ENCODE measurements around the gene ATP6V0B. TPM values are rescaled to one million over a fixed set of nuclear protein-coding genes. Genes with fewer than 3 reads are reported as not detected.

ATP6V0B gene
- total and polyA plus RNA-seq, 2 of the 8 experiments (the other 6 are each of a cell fraction or from before 2014, with no cell fraction given) = 105 to 308 TPM

- 0 out of 4 replicates have a peak, but pooled peaks of 1 of the 2 experiments have one; percentile 34 for TF ChIP-seq SIN3A (conservative IDR thresholded peaks at IDR 0.05 in 1 of 2, IDR thresholded peaks at IDR 0.05 in 1 of 2; ENCODE audit: low read depth in 1 of 2, low read length in 2 of 2)
- no peak for TF ChIP-seq KDM4A (IDR thresholded peaks at IDR 0.05; ENCODE audit: low read depth, low read length, severe bottlenecking)
- no peak for TF ChIP-seq ATF2 (IDR thresholded peaks at IDR 0.05; ENCODE audit: low read length)
- TF ChIP-seq TCF12 (IDR thresholded peaks at IDR 0.05; ENCODE audit: low read depth, low read length) = no peak
- no peak for TF ChIP-seq POU5F1 (IDR thresholded peaks at IDR 0.05; ENCODE audit: low read depth, low read length)
- no peak for TF ChIP-seq BRCA1 (IDR thresholded peaks at IDR 0.05; ENCODE audit: low read depth, low read length)
- no peak for TF ChIP-seq SIRT6 (IDR thresholded peaks at IDR 0.05; ENCODE audit: low read length)
- TF ChIP-seq HDAC2 (IDR thresholded peaks at IDR 0.05; ENCODE audit: borderline replicate concordance in 1 of 2, low read depth in 2 of 2, low read length in 2 of 2) = no peak
- TF ChIP-seq CEBPB (IDR thresholded peaks at IDR 0.05; ENCODE audit: low read depth, low read length) = no peak
- no peak for TF ChIP-seq GTF2F1 (IDR thresholded peaks at IDR 0.05; ENCODE audit: borderline replicate concordance, low read depth, low read length)
- TF ChIP-seq TBP (IDR thresholded peaks at IDR 0.05; ENCODE audit: low read depth, low read length) = 0 out of 2 replicates have a peak, but pooled peaks have one; percentile 18
- no peak for TF ChIP-seq SUZ12 (IDR thresholded peaks at IDR 0.05; ENCODE audit: low read length)
- TF ChIP-seq CTCF (IDR thresholded peaks at IDR 0.05; ENCODE audit: control extremely low read depth in 1 of 3, insufficient read depth in 1 of 3, low read depth in 1 of 3, low read length in 3 of 3) = no peak
- no peak for TF ChIP-seq MAX (IDR thresholded peaks at IDR 0.05)
- TF ChIP-seq BACH1 (IDR thresholded peaks at IDR 0.05; ENCODE audit: low read length) = no peak
Observed at GRCh38 chr1:43952731-43953346, 21.9 kb upstream of the ATP6V0B start (continued).
